22Rv1 (cell line): Measurements from ENCODE around the gene NEB.

Experiments used
- H3K27ac ChIP-seq: fragments of 450-650 bp; 2 replicates; pipeline ENCODE4 v1.5.1; 2017
- ZFX ChIP-seq: fragments of 450-650 bp; IDR thresholded peaks from 2 replicates; pipeline ENCODE4 v1.6.1; 2017; ENCODE audit warnings: antibody characterized with exemption, borderline replicate concordance
- TF ChIP-seq, protein P1 (sequence below): fragments of 450-650 bp; IDR thresholded peaks from 2 replicates; pipeline ENCODE4 v1.5.1; 2017; ENCODE audit warnings: mild to moderate bottlenecking

NEB gene

GRCh38 chr2:151672277-151672676, 62.0 kb downstream of the NEB start:
- H3K27ac ChIP-seq: no peak overlapping the region
- TF ChIP-seq, protein P1, sequence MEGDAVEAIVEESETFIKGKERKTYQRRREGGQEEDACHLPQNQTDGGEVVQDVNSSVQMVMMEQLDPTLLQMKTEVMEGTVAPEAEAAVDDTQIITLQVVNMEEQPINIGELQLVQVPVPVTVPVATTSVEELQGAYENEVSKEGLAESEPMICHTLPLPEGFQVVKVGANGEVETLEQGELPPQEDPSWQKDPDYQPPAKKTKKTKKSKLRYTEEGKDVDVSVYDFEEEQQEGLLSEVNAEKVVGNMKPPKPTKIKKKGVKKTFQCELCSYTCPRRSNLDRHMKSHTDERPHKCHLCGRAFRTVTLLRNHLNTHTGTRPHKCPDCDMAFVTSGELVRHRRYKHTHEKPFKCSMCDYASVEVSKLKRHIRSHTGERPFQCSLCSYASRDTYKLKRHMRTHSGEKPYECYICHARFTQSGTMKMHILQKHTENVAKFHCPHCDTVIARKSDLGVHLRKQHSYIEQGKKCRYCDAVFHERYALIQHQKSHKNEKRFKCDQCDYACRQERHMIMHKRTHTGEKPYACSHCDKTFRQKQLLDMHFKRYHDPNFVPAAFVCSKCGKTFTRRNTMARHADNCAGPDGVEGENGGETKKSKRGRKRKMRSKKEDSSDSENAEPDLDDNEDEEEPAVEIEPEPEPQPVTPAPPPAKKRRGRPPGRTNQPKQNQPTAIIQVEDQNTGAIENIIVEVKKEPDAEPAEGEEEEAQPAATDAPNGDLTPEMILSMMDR: no peak
- no peak for TF ChIP-seq ZFX

GRCh38 chr2:151670846-151671597, 63.3 kb downstream of the NEB start:
- no peak for TF ChIP-seq ZFX
- TF ChIP-seq, protein P1: no peak
- H3K27ac ChIP-seq: no peak overlapping the region

- no peak overlapping the region for H3K27ac ChIP-seq
- no peak for TF ChIP-seq ZFX
These were observed 63.9 kb downstream of the NEB start for GRCh38 chr2:151670346-151670745.

DNA sequence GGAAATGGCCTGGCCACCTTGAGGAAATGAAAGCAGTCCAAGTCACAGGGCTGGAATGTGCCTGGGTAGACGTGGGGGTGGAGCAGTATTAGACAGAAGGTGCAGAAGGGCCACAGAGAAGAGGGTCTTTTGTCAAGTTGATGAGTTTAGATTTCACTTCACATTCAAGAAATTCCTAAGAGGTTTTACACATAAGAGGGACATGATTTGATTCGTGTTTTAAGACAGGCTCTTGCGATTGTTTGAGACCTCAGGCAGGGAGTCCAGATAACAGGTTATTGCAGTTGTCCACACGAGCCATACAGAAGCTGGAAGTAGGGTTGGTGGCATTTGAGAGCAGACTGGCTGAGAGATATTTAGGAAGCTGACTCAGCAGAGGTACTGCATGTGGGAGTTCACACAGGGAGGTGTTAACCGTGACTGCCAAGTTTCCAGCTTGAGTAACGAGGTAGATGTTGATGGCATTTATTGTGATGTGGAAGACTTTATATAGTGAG, 64.6 kb downstream of the NEB start:
- H3K27ac ChIP-seq: no peak overlapping the region
- TF ChIP-seq, protein P1: no peak
- TF ChIP-seq ZFX: no peak

DNA sequence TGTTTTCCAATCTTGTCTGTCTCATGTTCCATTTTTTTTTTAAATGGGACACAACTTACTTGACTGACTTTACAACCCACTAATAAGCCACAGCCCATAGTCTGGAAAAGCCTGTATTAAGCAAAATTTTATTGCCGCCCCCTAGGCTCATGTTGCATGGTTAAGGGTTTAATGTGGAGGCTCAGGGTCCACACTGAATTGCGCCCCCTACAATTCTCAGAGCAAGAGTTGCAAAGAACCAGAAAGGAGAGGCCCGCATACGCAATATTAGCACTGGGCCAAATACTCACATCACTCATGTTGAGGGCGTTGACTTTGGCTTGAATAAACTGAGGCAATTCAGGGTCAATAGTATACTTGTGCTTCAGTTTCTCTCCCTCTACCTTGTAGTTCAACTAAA, 65.5 kb downstream of the NEB start:
- no peak for TF ChIP-seq ZFX
- TF ChIP-seq, protein P1: no peak
- no peak overlapping the region for H3K27ac ChIP-seq

DNA sequence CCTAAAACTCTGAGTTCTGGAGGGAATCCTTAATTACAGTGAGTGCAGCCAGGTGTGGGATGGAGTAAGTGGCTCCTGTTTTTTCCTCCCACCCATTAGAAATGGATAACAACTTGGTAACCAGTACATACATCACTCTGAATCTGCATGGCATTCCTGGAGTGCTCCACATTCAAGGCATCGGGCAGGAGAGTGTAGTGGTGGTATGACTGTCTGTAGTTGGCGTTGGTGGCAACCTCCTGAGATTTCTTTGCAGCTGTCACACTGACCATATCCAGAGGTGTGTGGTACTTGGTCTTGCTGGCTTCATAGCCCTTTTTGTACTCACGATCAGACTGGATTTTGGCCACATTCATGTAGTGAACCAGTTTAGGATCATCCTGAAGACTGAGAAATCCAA, 68.3 kb downstream of the NEB start:
- no peak for TF ChIP-seq ZFX
- TF ChIP-seq, protein P1: no peak

DNA sequence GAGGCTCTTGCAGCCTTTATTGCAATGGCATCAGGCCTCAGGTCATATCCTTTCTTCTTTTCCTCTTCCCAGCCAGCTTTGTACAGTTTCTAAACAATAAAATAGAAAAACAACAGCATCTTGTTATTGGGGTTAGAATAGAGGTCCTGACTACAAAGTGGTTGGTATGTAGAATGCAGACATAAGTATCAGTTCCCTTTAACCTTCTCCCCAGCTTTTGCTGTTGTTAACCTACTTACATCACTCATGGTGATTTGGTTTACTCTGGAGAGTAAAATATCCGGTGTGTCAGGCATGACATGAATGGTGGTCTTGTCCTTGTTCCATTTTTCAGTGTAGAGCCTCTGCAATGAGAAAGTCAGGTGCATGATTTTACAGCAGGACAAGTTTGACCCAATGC, 69.8 kb downstream of the NEB start:
- H3K27ac ChIP-seq: no peak overlapping the region
- TF ChIP-seq, protein P1: no peak
- TF ChIP-seq ZFX: no peak

More for the DNA sequence above, 68.3 kb downstream of the NEB start:
- H3K27ac ChIP-seq: no peak overlapping the region
